ENCODE measurements around the gene UTY. TPM values are rescaled to one million over a fixed set of nuclear protein-coding genes. Genes with fewer than 3 reads are reported as not detected.
A peak's percentile ranks its signal among the peaks of the same experiment; 100 is the strongest.

The UTY gene
- total and polyA plus RNA-seq, 4 donors = 2.2 to 24.3 TPM; not detected in 2

DNA sequence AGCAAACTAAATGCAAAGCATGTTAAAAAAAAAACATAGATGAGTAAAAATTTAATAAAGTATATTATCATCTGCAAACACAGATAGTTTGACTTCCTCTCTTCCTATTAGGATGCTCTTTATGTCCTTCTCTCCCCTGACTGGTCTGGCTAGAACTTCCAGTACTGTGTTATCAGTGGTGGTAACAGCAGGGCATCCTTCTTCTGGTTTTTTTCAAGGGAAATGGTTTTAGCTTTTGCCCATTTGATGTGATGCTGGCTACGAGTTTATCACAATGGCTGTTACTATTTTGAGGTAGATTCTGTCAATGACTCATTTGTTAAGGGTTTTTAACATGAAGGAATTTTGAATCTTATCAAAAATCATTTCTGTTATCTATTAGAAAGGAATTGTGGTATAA, 34.3 kb downstream of the UTY start:
- Histone ChIP-seq H3K27ac (ENCODE audit: low read depth in 1 of 2, low read length in 2 of 2) (no peak overlapping the region), H3K9ac (ENCODE audit: low read depth in 1 of 2, low read length in 2 of 2) (no peak overlapping the region), H3K4me1 (ENCODE audit: control insufficient read depth in 4 of 4, insufficient read depth in 4 of 4, low read length in 3 of 4) (no peaks in the 10 kb centered on the region), H3K4me3 (ENCODE audit: low read depth in 1 of 3, low read length in 3 of 3) (no peak overlapping the region), H3K9me3 (ENCODE audit: control insufficient read depth in 4 of 4, low read length in 3 of 4) (no peaks in the 10 kb centered on the region), H3K36me3 (ENCODE audit: control insufficient read depth in 4 of 4, insufficient read depth in 3 of 4, low read depth in 1 of 4, low read length in 3 of 4) (peaks cover 0 to 2% (median 0%) of the 10 kb centered on the region in 4 donors), H3K27me3 (ENCODE audit: control insufficient read depth in 4 of 4, insufficient read depth in 4 of 4, low read length in 3 of 4) (no peaks in the 10 kb centered on the region)
- 66% methylated on average over 1 of the region's 1 CpG for WGBS
- TF ChIP-seq, protein P1, sequence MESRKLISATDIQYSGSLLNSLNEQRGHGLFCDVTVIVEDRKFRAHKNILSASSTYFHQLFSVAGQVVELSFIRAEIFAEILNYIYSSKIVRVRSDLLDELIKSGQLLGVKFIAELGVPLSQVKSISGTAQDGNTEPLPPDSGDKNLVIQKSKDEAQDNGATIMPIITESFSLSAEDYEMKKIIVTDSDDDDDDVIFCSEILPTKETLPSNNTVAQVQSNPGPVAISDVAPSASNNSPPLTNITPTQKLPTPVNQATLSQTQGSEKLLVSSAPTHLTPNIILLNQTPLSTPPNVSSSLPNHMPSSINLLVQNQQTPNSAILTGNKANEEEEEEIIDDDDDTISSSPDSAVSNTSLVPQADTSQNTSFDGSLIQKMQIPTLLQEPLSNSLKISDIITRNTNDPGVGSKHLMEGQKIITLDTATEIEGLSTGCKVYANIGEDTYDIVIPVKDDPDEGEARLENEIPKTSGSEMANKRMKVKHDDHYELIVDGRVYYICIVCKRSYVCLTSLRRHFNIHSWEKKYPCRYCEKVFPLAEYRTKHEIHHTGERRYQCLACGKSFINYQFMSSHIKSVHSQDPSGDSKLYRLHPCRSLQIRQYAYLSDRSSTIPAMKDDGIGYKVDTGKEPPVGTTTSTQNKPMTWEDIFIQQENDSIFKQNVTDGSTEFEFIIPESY (IDR thresholded peaks at IDR 0.05) = no peak
- TF ChIP-seq HNF4G (IDR thresholded peaks at IDR 0.05) (no peak), GABPA (IDR thresholded peaks at IDR 0.05 in 1 of 2, conservative IDR thresholded peaks at IDR 0.05 in 1 of 2) (no peak), NR2F2 (IDR thresholded peaks at IDR 0.05) (no peak), HNF4A (conservative IDR thresholded peaks at IDR 0.05) (no peak), FOXA1 (IDR thresholded peaks at IDR 0.05) (no peak), JUND (IDR thresholded peaks at IDR 0.05) (no peak), TAF1 (conservative IDR thresholded peaks at IDR 0.05) (no peak)
- DNase-seq (ENCODE audit: low spot score) = no peak

DNA sequence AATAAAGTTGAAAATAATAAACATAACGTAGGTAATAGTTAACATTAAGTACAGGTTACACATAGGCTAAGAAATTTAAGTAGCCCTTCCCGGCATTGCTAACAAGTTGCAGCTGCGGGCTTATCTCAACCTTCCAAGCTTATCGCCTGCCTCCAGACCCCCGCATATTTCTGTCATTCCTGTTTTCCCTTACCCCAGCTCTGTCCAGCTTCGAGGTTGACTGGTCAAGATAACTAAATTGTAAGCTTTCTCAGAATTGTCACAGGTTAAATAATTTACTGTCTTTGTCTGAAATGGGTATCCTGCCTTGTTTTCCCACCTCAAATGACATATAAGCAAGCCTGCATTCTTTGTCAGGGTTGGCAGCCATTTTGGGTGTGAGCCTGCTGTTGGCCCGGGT, 36.7 kb downstream of the UTY start:
- Histone ChIP-seq H3K9ac (ENCODE audit: low read depth in 1 of 2, low read length in 2 of 2) (no peak overlapping the region), H3K36me3 (ENCODE audit: control insufficient read depth in 4 of 4, insufficient read depth in 3 of 4, low read depth in 1 of 4, low read length in 3 of 4) (peaks cover 0 to 2% (median 0%) of the 10 kb centered on the region in 4 donors), H3K27ac (ENCODE audit: low read depth in 1 of 2, low read length in 2 of 2) (no peak overlapping the region), H3K4me3 (ENCODE audit: low read depth in 1 of 3, low read length in 3 of 3) (no peak overlapping the region), H3K9me3 (ENCODE audit: control insufficient read depth in 4 of 4, low read length in 3 of 4) (no peaks in the 10 kb centered on the region), H3K27me3 (ENCODE audit: control insufficient read depth in 4 of 4, insufficient read depth in 4 of 4, low read length in 3 of 4) (no peaks in the 10 kb centered on the region), H3K4me1 (ENCODE audit: control insufficient read depth in 4 of 4, insufficient read depth in 4 of 4, low read length in 3 of 4) (no peaks in the 10 kb centered on the region)
- 83% methylated on average over 7 of the region's 7 CpGs for WGBS
- TF ChIP-seq JUND (IDR thresholded peaks at IDR 0.05) (no peak), YY1 (IDR thresholded peaks at IDR 0.05) (no peak), HNF4G (IDR thresholded peaks at IDR 0.05) (no peak), TAF1 (conservative IDR thresholded peaks at IDR 0.05) (no peak), FOXA2 (IDR thresholded peaks at IDR 0.05) (no peak), GABPA (IDR thresholded peaks at IDR 0.05 in 1 of 2, conservative IDR thresholded peaks at IDR 0.05 in 1 of 2) (no peak), FOXA1 (IDR thresholded peaks at IDR 0.05) (no peak)
- TF ChIP-seq, protein P2, sequence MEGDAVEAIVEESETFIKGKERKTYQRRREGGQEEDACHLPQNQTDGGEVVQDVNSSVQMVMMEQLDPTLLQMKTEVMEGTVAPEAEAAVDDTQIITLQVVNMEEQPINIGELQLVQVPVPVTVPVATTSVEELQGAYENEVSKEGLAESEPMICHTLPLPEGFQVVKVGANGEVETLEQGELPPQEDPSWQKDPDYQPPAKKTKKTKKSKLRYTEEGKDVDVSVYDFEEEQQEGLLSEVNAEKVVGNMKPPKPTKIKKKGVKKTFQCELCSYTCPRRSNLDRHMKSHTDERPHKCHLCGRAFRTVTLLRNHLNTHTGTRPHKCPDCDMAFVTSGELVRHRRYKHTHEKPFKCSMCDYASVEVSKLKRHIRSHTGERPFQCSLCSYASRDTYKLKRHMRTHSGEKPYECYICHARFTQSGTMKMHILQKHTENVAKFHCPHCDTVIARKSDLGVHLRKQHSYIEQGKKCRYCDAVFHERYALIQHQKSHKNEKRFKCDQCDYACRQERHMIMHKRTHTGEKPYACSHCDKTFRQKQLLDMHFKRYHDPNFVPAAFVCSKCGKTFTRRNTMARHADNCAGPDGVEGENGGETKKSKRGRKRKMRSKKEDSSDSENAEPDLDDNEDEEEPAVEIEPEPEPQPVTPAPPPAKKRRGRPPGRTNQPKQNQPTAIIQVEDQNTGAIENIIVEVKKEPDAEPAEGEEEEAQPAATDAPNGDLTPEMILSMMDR (IDR thresholded peaks at IDR 0.05; ENCODE audit: low read depth, low read length, missing input control) = no peak
- TF ChIP-seq, protein P1 (IDR thresholded peaks at IDR 0.05) = no peak
- TF ChIP-seq, protein P3, sequence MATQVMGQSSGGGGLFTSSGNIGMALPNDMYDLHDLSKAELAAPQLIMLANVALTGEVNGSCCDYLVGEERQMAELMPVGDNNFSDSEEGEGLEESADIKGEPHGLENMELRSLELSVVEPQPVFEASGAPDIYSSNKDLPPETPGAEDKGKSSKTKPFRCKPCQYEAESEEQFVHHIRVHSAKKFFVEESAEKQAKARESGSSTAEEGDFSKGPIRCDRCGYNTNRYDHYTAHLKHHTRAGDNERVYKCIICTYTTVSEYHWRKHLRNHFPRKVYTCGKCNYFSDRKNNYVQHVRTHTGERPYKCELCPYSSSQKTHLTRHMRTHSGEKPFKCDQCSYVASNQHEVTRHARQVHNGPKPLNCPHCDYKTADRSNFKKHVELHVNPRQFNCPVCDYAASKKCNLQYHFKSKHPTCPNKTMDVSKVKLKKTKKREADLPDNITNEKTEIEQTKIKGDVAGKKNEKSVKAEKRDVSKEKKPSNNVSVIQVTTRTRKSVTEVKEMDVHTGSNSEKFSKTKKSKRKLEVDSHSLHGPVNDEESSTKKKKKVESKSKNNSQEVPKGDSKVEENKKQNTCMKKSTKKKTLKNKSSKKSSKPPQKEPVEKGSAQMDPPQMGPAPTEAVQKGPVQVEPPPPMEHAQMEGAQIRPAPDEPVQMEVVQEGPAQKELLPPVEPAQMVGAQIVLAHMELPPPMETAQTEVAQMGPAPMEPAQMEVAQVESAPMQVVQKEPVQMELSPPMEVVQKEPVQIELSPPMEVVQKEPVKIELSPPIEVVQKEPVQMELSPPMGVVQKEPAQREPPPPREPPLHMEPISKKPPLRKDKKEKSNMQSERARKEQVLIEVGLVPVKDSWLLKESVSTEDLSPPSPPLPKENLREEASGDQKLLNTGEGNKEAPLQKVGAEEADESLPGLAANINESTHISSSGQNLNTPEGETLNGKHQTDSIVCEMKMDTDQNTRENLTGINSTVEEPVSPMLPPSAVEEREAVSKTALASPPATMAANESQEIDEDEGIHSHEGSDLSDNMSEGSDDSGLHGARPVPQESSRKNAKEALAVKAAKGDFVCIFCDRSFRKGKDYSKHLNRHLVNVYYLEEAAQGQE (IDR thresholded peaks at IDR 0.05) = no peak
- DNase-seq (ENCODE audit: low spot score) = peak; percentile 39
